Ishikawa (cell line): Measurements from ENCODE around the gene OR2AE1.

Source experiments
- CEBPB ChIP-seq: IDR thresholded peaks from 2 replicates; pipeline ENCODE4 v1.6.1; 2012
- CREB1 ChIP-seq: IDR thresholded peaks from 2 replicates; pipeline ENCODE4 v1.6.1; 2012; ENCODE audit warnings: low read depth
- EGR1 ChIP-seq: IDR thresholded peaks from 2 replicates; pipeline ENCODE4 v1.6.1; 2012
- EP300 ChIP-seq: IDR thresholded peaks from 2 replicates; pipeline ENCODE4 v1.6.1; 2012; ENCODE audit warnings: borderline replicate concordance
- FOXM1 ChIP-seq: IDR thresholded peaks from 2 replicates; pipeline ENCODE4 v1.6.1; 2012; ENCODE audit warnings: low read depth, borderline replicate concordance
- MAX ChIP-seq: IDR thresholded peaks from 2 replicates; pipeline ENCODE4 v1.6.1; 2012
- NFIC ChIP-seq: IDR thresholded peaks from 2 replicates; pipeline ENCODE4 v1.6.1; 2012
- RAD21 ChIP-seq: IDR thresholded peaks from 2 replicates; pipeline ENCODE4 v1.6.1; 2012; ENCODE audit warnings: low read depth
- REST ChIP-seq: IDR thresholded peaks from 2 replicates; pipeline ENCODE4 v1.6.1; 2012; ENCODE audit warnings: low read depth, mild to moderate bottlenecking
- TAF1 ChIP-seq: IDR thresholded peaks from 2 replicates; pipeline ENCODE4 v1.6.1; 2012; ENCODE audit warnings: low read depth, mild to moderate bottlenecking
- TCF12 ChIP-seq: IDR thresholded peaks from 2 replicates; pipeline ENCODE4 v1.6.1; 2012; ENCODE audit warnings: low read depth
- TEAD4 ChIP-seq: IDR thresholded peaks from 2 replicates; pipeline ENCODE4 v1.6.1; 2012
- USF1 ChIP-seq: IDR thresholded peaks from 2 replicates; pipeline ENCODE4 v1.6.1; 2012
- YY1 ChIP-seq: IDR thresholded peaks from 2 replicates; pipeline ENCODE4 v1.6.1; 2012; ENCODE audit warnings: low read depth
- ZBTB7A ChIP-seq: IDR thresholded peaks from 2 replicates; pipeline ENCODE4 v1.6.1; 2012; ENCODE audit warnings: low read depth

Gene OR2AE1

GRCh38 chr7:99848420-99849216 lies 28.2 kb downstream of the OR2AE1 start:
- TF ChIP-seq TCF12 (no peak), MAX (no peak), FOXM1 (no peak), TEAD4 (no peak)

GRCh38 chr7:99844328-99844727 lies 32.5 kb downstream of the OR2AE1 start:
- no peak for TF ChIP-seq CREB1
- TF ChIP-seq YY1, result no peak
- no peak for TF ChIP-seq USF1
- no peak for TF ChIP-seq RAD21
- TF ChIP-seq NFIC, result no peak
- no peak for TF ChIP-seq TEAD4
- TF ChIP-seq ZBTB7A, result no peak
- TF ChIP-seq REST, result no peak
- no peak for TF ChIP-seq EGR1
- TF ChIP-seq FOXM1, result no peak
- no peak for TF ChIP-seq TCF12
- TF ChIP-seq CEBPB, result no peak

- TF ChIP-seq TCF12 (no peak), MAX (no peak), EGR1 (no peak)
These were observed 33.0 kb downstream of the OR2AE1 start for GRCh38 chr7:99843808-99844207.

GRCh38 chr7:99842926-99843325 lies 33.9 kb downstream of the OR2AE1 start:
- TF ChIP-seq TEAD4 (no peak), TAF1 (no peak), CREB1 (no peak), FOXM1 (no peak), ZBTB7A (no peak), NFIC (no peak), MAX (no peak), EP300 (no peak), EGR1 (no peak), USF1 (no peak), REST (no peak), CEBPB (no peak), RAD21 (no peak), YY1 (no peak)

- TF ChIP-seq TCF12, result no peak
- TF ChIP-seq USF1, result no peak
- TF ChIP-seq NFIC, result no peak
- TF ChIP-seq CEBPB, result no peak
These were observed 36.5 kb downstream of the OR2AE1 start for GRCh38 chr7:99840136-99840869.
